NCI-H1930 (cell line): ENCODE results near the gene NIPSNAP2.
"Not testable (repeated sequence)": the region's sequence is repeated elsewhere in the genome, so short reads cannot be mapped to it uniquely, and the experiment has no call there.

ENCODE experiments used
- DNase-seq, 2 experiments: peaks; one replicate each; lab custom pipeline; 2025; lab: John Stamatoyannopoulos, UW

Gene NIPSNAP2

DNA sequence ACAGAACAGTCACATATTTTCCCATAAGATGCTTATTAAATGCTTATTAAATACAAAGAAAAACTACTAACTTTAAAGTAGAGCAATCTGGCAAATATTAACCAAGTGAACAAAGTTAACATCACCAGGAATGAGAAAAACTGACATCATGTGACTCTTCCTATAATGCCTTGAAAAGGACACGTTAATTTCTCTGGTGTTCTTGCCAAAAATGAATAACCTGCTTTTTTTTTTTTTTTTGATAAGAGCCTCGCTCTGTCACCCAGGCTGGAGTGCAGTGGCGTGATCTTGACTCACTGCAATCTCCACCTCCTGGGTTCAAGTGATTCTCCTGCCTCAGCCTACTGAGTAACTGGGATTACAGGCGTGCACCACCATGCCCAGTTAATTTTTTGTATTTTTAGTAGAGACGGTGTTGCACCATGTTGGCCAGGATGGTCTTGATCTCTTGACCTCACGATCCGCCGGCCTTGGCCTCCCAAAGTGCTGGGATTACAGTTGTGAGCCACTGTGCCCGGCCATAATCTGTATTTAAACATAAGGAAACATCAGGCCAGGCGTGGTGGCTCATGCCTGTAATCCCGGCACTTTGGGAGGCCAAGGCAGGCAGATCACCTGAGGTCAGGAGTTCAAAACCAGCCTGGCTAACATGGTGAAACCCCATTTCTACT lies 83.2 kb downstream of the NIPSNAP2 start:
- not testable (repeated sequence) for DNase-seq

DNA sequence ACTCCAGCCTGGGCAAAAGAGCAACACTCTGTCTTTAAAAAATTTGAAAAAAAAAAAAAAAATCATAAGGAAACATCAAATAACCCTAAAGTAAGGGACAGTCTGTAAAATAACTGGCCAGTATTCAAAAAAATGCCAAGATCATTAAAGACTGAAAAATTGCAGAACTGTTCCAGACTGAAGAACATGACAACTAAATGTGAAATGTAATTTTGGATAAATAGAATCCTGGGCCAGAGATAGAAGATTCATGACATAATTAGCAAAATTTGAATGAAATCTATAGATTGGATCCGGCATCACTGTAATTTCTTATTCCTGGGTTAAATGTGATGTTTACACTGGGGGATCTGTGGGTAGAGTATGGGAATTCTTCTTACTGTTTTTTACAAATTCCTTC lies 83.9 kb downstream of the NIPSNAP2 start:
- no peak for DNase-seq

DNA sequence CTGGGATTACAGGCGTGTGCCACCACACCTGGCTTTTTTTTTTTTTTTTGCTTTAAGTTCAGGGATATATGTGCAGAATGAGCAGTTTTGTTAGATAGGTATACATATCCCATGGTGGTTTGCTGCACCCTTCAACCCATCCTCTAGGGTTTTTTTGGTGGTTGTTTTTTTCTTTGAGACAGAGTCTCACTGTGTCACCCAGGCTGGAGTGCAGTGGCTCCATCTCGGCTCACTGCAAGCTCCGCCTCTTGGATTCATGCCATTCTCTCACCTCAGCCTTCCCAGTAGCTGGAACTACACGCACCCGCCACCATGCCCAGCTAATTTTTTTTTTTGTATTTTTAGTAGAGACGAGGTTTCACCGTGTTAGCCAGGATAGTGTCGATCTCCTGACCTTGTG lies 84.4 kb downstream of the NIPSNAP2 start:
- not testable (repeated sequence) for DNase-seq
